Measurements from ENCODE around the gene ORMDL1.
"Not testable (repeated sequence)": the region's sequence is repeated elsewhere in the genome, so short reads cannot be mapped to it uniquely, and the experiment has no call there.

DNA sequence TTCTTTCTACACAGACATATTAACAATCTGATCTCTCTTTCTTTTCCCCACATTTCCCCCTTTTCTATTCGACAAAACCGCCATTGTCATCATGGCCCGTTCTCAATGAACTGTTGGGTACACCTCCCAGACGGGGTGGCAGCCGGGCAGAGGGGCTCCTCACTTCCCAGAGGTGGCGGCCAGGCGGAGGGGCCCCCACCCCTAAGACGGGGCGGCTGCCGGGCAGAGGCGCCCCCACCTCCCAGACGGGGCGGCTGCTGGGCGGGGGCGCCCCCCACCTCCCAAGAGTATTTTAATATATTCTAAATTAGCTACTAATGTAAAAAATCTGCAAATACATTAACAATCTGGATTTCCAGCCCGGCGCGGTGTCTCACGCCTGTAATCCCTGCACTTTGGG lies 24.0 kb downstream of the ORMDL1 start:
- TF ChIP-seq, protein P1, sequence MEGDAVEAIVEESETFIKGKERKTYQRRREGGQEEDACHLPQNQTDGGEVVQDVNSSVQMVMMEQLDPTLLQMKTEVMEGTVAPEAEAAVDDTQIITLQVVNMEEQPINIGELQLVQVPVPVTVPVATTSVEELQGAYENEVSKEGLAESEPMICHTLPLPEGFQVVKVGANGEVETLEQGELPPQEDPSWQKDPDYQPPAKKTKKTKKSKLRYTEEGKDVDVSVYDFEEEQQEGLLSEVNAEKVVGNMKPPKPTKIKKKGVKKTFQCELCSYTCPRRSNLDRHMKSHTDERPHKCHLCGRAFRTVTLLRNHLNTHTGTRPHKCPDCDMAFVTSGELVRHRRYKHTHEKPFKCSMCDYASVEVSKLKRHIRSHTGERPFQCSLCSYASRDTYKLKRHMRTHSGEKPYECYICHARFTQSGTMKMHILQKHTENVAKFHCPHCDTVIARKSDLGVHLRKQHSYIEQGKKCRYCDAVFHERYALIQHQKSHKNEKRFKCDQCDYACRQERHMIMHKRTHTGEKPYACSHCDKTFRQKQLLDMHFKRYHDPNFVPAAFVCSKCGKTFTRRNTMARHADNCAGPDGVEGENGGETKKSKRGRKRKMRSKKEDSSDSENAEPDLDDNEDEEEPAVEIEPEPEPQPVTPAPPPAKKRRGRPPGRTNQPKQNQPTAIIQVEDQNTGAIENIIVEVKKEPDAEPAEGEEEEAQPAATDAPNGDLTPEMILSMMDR (conservative IDR thresholded peaks at IDR 0.05; ENCODE audit: low read depth, low read length) = not testable (repeated sequence)
- not testable (repeated sequence) for TF ChIP-seq CEBPB (IDR thresholded peaks at IDR 0.05; ENCODE audit: low read depth, low read length); POLR2A (IDR thresholded peaks at IDR 0.05; ENCODE audit: low read depth, low read length); RFX5 (IDR thresholded peaks at IDR 0.05; ENCODE audit: low read depth, low read length); MAZ (IDR thresholded peaks at IDR 0.05; ENCODE audit: borderline replicate concordance, low read depth, low read length); USF2 (IDR thresholded peaks at IDR 0.05; ENCODE audit: low read depth, low read length); FOS (IDR thresholded peaks at IDR 0.05; ENCODE audit: low read depth, low read length); BHLHE40 (IDR thresholded peaks at IDR 0.05; ENCODE audit: low read depth, low read length)

All from IMR-90 (cell line).